Measurements from ENCODE around the gene CGB1. TPM values are rescaled to one million over a fixed set of nuclear protein-coding genes. Genes with fewer than 3 reads are reported as not detected.

Gene CGB1
- total RNA-seq, 1 experiment from 2014 or later: not detected

DNA sequence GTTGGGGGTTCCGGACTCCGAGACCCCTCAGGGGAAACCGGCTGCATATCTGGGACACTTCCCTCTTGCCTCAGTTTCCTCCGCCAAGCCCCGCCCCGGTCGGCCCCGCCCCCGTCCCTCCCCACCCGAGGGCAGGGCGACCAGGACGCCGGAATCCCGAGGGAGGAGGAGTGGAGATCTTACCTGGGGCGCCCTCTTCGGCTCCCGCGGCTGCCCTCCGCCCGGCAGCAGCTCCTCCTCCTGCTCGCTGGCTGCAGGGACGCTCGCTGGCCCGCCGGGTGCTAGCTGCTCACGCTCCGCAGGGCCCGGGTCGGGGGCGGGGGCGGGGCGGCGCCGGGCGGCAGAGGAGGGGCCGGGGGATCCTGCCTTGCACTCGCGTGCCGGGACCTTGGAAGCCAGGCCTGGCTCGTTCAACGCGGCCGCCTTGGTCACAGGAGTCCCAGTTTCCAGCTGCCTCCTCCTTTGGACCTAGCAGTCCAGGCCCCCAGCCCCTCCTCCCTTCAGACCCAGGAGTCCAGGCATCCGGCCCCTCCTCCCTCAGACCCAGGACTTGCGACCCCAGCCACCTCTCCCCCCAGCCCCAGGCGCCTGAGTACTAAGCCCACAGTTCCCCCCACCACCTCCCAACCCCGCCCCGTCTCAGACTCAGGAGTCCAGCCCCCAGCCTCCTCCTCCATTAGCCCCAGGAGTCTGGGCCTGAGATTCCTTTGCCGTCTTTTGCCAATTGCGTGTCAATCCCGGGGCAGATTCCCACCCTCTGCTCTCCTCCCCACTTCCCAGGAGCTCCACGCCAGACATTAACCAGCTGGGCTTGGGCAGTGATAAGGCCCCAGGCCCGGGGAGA, 28.3 kb upstream of the CGB1 start, which contains the start of gene NTF4:
Gene NTF4, minus strand, starts transcription at position 51 of the 844 bp plus-strand sequence. CDS start 2,821 bp downstream, outside the sequence.
- peak; percentile 78 for DNase-seq (ENCODE audit: low spot score)
- TF ChIP-seq, protein P1, sequence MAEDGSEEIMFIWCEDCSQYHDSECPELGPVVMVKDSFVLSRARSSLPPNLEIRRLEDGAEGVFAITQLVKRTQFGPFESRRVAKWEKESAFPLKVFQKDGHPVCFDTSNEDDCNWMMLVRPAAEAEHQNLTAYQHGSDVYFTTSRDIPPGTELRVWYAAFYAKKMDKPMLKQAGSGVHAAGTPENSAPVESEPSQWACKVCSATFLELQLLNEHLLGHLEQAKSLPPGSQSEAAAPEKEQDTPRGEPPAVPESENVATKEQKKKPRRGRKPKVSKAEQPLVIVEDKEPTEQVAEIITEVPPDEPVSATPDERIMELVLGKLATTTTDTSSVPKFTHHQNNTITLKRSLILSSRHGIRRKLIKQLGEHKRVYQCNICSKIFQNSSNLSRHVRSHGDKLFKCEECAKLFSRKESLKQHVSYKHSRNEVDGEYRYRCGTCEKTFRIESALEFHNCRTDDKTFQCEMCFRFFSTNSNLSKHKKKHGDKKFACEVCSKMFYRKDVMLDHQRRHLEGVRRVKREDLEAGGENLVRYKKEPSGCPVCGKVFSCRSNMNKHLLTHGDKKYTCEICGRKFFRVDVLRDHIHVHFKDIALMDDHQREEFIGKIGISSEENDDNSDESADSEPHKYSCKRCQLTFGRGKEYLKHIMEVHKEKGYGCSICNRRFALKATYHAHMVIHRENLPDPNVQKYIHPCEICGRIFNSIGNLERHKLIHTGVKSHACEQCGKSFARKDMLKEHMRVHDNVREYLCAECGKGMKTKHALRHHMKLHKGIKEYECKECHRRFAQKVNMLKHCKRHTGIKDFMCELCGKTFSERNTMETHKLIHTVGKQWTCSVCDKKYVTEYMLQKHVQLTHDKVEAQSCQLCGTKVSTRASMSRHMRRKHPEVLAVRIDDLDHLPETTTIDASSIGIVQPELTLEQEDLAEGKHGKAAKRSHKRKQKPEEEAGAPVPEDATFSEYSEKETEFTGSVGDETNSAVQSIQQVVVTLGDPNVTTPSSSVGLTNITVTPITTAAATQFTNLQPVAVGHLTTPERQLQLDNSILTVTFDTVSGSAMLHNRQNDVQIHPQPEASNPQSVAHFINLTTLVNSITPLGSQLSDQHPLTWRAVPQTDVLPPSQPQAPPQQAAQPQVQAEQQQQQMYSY (CRISPR knock-in tag; IDR thresholded peaks at IDR 0.05): peak; percentile 33; the same call in 1 of the 2 replicates
- TF ChIP-seq NR3C1 (CRISPR knock-in tag; conservative IDR thresholded peaks at IDR 0.05; ENCODE audit: low read depth) (no peak), ZNF121 (CRISPR knock-in tag; IDR thresholded peaks at IDR 0.05) (no peak), FOXK1 (CRISPR knock-in tag; IDR thresholded peaks at IDR 0.05) (no peak), GRHL2 (CRISPR knock-in tag; IDR thresholded peaks at IDR 0.05; ENCODE audit: insufficient replicate concordance, severe bottlenecking) (no peak)
- TF ChIP-seq, protein P2, sequence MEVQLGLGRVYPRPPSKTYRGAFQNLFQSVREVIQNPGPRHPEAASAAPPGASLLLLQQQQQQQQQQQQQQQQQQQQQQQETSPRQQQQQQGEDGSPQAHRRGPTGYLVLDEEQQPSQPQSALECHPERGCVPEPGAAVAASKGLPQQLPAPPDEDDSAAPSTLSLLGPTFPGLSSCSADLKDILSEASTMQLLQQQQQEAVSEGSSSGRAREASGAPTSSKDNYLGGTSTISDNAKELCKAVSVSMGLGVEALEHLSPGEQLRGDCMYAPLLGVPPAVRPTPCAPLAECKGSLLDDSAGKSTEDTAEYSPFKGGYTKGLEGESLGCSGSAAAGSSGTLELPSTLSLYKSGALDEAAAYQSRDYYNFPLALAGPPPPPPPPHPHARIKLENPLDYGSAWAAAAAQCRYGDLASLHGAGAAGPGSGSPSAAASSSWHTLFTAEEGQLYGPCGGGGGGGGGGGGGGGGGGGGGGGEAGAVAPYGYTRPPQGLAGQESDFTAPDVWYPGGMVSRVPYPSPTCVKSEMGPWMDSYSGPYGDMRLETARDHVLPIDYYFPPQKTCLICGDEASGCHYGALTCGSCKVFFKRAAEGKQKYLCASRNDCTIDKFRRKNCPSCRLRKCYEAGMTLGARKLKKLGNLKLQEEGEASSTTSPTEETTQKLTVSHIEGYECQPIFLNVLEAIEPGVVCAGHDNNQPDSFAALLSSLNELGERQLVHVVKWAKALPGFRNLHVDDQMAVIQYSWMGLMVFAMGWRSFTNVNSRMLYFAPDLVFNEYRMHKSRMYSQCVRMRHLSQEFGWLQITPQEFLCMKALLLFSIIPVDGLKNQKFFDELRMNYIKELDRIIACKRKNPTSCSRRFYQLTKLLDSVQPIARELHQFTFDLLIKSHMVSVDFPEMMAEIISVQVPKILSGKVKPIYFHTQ (CRISPR knock-in tag; IDR thresholded peaks at IDR 0.05): no peak
- Mint-ChIP-seq H3K27me3 (ENCODE audit: low read depth) (peaks cover 79% of the 10 kb centered on the region), H3K4me3 (peak within 1 kb of the TSS; percentile 66), H3K9me3 (peaks cover 8% of the 10 kb centered on the region), H3K36me3 (no peaks in the 10 kb centered on the region; the same call in 1 of the 2 replicates), H3K27ac (no peak within 1 kb of the TSS), H3K4me1 (peaks cover 33% of the 10 kb centered on the region)
- ChIA-PET CTCF (interaction anchor here (0.8 to 4.6 kb wide), 12 partner anchors 8 to 134 kb away, joined by 3 to 26 read pairs (median 8); partner anchors contain the start of genes CGB7, GYS1, LIN7B and RUVBL2), POLR2A (interaction anchor here (1.1 to 1.3 kb wide), 2 partner anchors 84 to 145 kb away, joined by 3 to 4 read pairs; no protein-coding TSS in a partner anchor)
- ATAC-seq: peak; percentile 73

DNA sequence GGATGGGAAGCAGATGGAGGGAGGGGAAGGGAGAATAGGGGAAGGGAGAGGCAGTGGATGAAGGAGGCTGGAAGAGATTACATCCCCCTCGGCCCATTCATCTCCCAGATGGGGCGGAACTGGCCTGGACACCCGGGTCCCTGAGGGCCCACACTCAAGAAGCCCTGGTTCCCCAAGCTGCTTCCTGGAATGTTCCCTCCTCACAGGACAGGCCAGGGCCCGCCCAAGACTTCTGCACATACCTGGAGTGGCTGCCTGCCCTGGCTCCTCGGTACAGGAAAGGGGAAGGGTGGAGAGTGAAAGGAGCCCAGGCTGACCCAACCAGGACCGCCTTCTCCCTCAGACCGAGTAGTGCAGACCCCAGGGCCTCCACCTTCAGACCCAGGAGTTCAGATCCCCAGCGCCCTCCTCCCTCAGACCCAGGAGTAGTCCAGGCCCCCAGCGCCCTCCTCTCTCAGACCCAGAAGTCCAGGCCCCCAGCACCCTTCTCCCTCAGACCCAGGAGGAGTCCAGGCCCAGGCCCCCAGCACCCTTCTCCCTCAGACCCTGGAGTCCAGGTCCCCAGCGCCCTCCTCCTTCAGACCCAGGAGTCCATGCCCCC, 27.4 kb upstream of the CGB1 start:
- no peaks in the 10 kb centered on the region; the same call in 1 of the 2 replicates for H3K36me3 Mint-ChIP-seq
- DNase-seq (ENCODE audit: low spot score): peak; percentile 45
- H3K27me3 Mint-ChIP-seq (ENCODE audit: low read depth): peaks cover 79% of the 10 kb centered on the region
- ChIA-PET POLR2A (interaction anchor here (1.3 kb wide), 1 partner anchor 85 kb away, joined by 4 read pairs; no protein-coding TSS in a partner anchor), CTCF (interaction anchor here (0.5 to 4.6 kb wide), 10 partner anchors 7 to 135 kb away, joined by 3 to 26 read pairs (median 14); partner anchors contain the start of genes CGB2, CGB7, GYS1 and RUVBL2)
- peak; percentile 42 for ATAC-seq
- H3K9me3 Mint-ChIP-seq: peaks cover 2% of the 10 kb centered on the region
- H3K4me1 Mint-ChIP-seq: peaks cover 33% of the 10 kb centered on the region
- no peak overlapping the region for H3K27ac Mint-ChIP-seq
- H3K4me3 Mint-ChIP-seq: peak overlapping the region; percentile 59
- TF ChIP-seq ZNF232 (CRISPR knock-in tag; IDR thresholded peaks at IDR 0.05) (no peak), ZNF317 (CRISPR knock-in tag; IDR thresholded peaks at IDR 0.05; ENCODE audit: borderline replicate concordance, low read depth) (no peak), NFYB (CRISPR knock-in tag; conservative IDR thresholded peaks at IDR 0.05; ENCODE audit: low read depth) (no peak), MXD4 (CRISPR knock-in tag; IDR thresholded peaks at IDR 0.05; ENCODE audit: borderline replicate concordance) (no peak), JUN (CRISPR knock-in tag; IDR thresholded peaks at IDR 0.05) (no peak), ZNF671 (CRISPR knock-in tag; IDR thresholded peaks at IDR 0.05) (no peak), CREM (CRISPR knock-in tag; IDR thresholded peaks at IDR 0.05) (no peak), ZBTB21 (CRISPR knock-in tag; IDR thresholded peaks at IDR 0.05; ENCODE audit: borderline replicate concordance) (no peak), MYBL2 (CRISPR knock-in tag; IDR thresholded peaks at IDR 0.05) (no peak), GABPB1 (CRISPR knock-in tag; IDR thresholded peaks at IDR 0.05) (no peak)
- TF ChIP-seq, protein P3, sequence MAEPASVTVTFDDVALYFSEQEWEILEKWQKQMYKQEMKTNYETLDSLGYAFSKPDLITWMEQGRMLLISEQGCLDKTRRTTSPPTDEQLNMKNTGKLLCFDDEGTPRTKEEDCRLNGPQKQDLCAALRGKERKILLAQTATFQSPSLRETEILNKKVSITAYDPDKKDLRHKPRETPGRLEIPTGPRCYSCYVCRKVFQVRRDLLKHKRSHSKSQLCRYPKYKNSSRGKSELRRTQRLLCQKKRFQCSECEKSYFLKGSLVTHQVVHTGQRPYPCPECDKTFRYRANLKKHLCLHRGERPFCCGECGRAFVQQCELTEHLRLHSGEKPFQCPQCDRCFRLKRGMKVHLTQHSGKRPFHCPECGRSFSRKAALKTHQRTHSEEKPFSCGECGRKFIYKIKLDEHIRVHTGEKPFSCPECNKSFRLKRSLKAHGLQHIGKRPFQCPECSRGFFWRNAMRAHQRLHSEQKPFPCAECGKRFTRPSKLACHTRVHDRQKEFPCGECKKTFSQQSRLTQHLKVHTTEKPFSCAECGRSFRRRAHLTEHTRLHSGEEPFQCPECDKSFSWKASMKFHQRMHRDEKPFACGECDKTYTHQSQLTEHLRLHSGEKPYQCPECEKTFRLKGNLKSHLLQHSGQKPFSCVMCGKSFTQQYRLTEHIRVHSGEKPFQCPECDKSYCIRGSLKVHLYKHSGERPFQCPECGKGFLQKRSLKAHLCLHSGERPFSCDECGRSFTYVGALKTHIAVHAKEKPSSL (CRISPR knock-in tag; conservative IDR thresholded peaks at IDR 0.05): no peak
- TF ChIP-seq, protein P4, sequence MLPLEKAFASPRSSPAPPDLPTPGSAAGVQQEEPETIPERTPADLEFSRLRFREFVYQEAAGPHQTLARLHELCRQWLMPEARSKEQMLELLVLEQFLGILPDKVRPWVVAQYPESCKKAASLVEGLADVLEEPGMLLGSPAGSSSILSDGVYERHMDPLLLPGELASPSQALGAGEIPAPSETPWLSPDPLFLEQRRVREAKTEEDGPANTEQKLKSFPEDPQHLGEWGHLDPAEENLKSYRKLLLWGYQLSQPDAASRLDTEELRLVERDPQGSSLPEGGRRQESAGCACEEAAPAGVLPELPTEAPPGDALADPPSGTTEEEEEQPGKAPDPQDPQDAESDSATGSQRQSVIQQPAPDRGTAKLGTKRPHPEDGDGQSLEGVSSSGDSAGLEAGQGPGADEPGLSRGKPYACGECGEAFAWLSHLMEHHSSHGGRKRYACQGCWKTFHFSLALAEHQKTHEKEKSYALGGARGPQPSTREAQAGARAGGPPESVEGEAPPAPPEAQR (CRISPR knock-in tag; IDR thresholded peaks at IDR 0.05): no peak
- TF ChIP-seq, protein P5, sequence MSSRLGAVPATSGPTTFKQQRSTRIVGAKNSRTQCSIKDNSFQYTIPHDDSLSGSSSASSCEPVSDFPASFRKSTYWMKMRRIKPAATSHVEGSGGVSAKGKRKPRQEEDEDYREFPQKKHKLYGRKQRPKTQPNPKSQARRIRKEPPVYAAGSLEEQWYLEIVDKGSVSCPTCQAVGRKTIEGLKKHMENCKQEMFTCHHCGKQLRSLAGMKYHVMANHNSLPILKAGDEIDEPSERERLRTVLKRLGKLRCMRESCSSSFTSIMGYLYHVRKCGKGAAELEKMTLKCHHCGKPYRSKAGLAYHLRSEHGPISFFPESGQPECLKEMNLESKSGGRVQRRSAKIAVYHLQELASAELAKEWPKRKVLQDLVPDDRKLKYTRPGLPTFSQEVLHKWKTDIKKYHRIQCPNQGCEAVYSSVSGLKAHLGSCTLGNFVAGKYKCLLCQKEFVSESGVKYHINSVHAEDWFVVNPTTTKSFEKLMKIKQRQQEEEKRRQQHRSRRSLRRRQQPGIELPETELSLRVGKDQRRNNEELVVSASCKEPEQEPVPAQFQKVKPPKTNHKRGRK (CRISPR knock-in tag; IDR thresholded peaks at IDR 0.05; ENCODE audit: borderline replicate concordance): no peak

Measured in WTC11 (cell line).